ENCODE measurements around the gene DEPDC5.

DNA sequence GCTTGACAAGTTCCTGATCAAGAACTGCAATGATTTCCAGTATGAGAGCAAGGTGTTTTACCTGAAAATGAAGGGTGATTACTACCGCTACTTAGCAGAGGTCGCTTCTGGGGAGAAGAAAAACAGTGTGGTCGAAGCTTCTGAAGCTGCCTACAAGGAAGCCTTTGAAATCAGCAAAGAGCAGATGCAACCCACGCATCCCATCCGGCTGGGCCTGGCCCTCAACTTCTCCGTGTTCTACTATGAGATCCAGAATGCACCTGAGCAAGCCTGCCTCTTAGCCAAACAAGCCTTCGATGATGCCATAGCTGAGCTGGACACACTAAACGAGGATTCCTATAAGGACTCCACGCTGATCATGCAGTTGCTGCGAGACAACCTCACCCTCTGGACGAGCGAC is 202.5 kb downstream of the DEPDC5 start:
- TF ChIP-seq, protein P1, sequence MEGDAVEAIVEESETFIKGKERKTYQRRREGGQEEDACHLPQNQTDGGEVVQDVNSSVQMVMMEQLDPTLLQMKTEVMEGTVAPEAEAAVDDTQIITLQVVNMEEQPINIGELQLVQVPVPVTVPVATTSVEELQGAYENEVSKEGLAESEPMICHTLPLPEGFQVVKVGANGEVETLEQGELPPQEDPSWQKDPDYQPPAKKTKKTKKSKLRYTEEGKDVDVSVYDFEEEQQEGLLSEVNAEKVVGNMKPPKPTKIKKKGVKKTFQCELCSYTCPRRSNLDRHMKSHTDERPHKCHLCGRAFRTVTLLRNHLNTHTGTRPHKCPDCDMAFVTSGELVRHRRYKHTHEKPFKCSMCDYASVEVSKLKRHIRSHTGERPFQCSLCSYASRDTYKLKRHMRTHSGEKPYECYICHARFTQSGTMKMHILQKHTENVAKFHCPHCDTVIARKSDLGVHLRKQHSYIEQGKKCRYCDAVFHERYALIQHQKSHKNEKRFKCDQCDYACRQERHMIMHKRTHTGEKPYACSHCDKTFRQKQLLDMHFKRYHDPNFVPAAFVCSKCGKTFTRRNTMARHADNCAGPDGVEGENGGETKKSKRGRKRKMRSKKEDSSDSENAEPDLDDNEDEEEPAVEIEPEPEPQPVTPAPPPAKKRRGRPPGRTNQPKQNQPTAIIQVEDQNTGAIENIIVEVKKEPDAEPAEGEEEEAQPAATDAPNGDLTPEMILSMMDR (IDR thresholded peaks at IDR 0.05; ENCODE audit: low read depth, low read length, poor library complexity, severe bottlenecking) = no peak
- TF ChIP-seq EZH2phosphoT487 (IDR thresholded peaks at IDR 0.05; ENCODE audit: borderline replicate concordance, low read length) = no peak
